Frontal cortex (tissue), 4 donors: ENCODE data around the gene DCUN1D1. TPM values are rescaled to one million over a fixed set of nuclear protein-coding genes. Genes with fewer than 3 reads are reported as not detected.

ENCODE experiments used
- DNase-seq, 2 donors: peaks; one replicate each; pipeline ENCODE4 v3.0.0; 2012; ENCODE audit warnings: low spot score in 2 of 2
- FAIRE-seq: peaks from 2 replicates; lab custom pipeline; 2012; peaks lifted over from hg19 to GRCh38; lab: Jason Lieb, UNC
- total RNA-seq: library from RNA; depleted of rRNA; stranded (reverse); fragments of >200 nt; gene quantifications from one replicate; pipeline ENCODE4 v1.2.3, GENCODE V29; 2014
- donor health status: control.
- donor health status: control.
- donor health status: control.

Gene DCUN1D1
- total RNA-seq, 1 donor from 2014 or later = 60.3 TPM

GRCh38 chr3:182978387-182978786, 2.0 kb downstream of the DCUN1D1 start:
- no peak for DNase-seq
- FAIRE-seq = no peak

GRCh38 chr3:182973047-182973446, 7.3 kb downstream of the DCUN1D1 start:
- DNase-seq = no peak
- FAIRE-seq = no peak

- no peak for FAIRE-seq
- DNase-seq = no peak
Observed at GRCh38 chr3:182972387-182972786, 8.0 kb downstream of the DCUN1D1 start.

GRCh38 chr3:182971637-182972036, 8.7 kb downstream of the DCUN1D1 start:
- FAIRE-seq (no peak), DNase-seq (no peak)

- no peak for FAIRE-seq
- no peak for DNase-seq
Observed at GRCh38 chr3:182970811-182971418, 9.4 kb downstream of the DCUN1D1 start.

- DNase-seq = no peak
- no peak for FAIRE-seq
Observed at GRCh38 chr3:182969853-182970252, 10.5 kb downstream of the DCUN1D1 start.

GRCh38 chr3:182969277-182969676, 11.1 kb downstream of the DCUN1D1 start:
- DNase-seq (no peak), FAIRE-seq (no peak)

GRCh38 chr3:182967218-182968204, 12.8 kb downstream of the DCUN1D1 start:
- DNase-seq = no peak
- FAIRE-seq = no peak

GRCh38 chr3:182965861-182966366, 14.4 kb downstream of the DCUN1D1 start:
- FAIRE-seq (no peak), DNase-seq (no peak)

GRCh38 chr3:182964179-182964578, 16.2 kb downstream of the DCUN1D1 start:
- FAIRE-seq = no peak
- DNase-seq = no peak

- FAIRE-seq = no peak
- DNase-seq = no peak
Observed at GRCh38 chr3:182962166-182962565, 18.2 kb downstream of the DCUN1D1 start.

GRCh38 chr3:182959474-182960350, 20.6 kb downstream of the DCUN1D1 start:
- DNase-seq (no peak), FAIRE-seq (no peak)

- FAIRE-seq (peak; percentile 19), DNase-seq (no peak)
Observed at GRCh38 chr3:182957676-182958266, 22.6 kb downstream of the DCUN1D1 start.

GRCh38 chr3:182957226-182957625, 23.1 kb downstream of the DCUN1D1 start:
- DNase-seq = no peak
- FAIRE-seq = no peak

GRCh38 chr3:182954553-182955235, 25.6 kb downstream of the DCUN1D1 start:
- FAIRE-seq = no peak
- DNase-seq = no peak

- DNase-seq (no peak), FAIRE-seq (no peak)
Observed at GRCh38 chr3:182949688-182950087, 30.6 kb downstream of the DCUN1D1 start.

GRCh38 chr3:182948305-182948704, 32.0 kb downstream of the DCUN1D1 start:
- DNase-seq (no peak), FAIRE-seq (no peak)

GRCh38 chr3:182947888-182948287, 32.5 kb downstream of the DCUN1D1 start:
- no peak for DNase-seq
- no peak for FAIRE-seq

- no peak for FAIRE-seq
- no peak for DNase-seq
Observed at GRCh38 chr3:182941719-182942118, 38.6 kb downstream of the DCUN1D1 start.
